ENCODE data around the gene EBF4. TPM values are rescaled to one million over a fixed set of nuclear protein-coding genes. Genes with fewer than 3 reads are reported as not detected.
"Not testable (repeated sequence)": the region's sequence is repeated elsewhere in the genome, so short reads cannot be mapped to it uniquely, and the experiment has no call there.

The EBF4 gene
- total RNA-seq, 4 donors from 2014 or later, result 0.36 to 1.5 (median 1.1) TPM; not detected in 1

- Histone ChIP-seq H3K36me3 (no peaks in the 10 kb centered on the region), H3K4me3 (no peak overlapping the region), H3K27ac (no peak overlapping the region), H3K9me3 (no peaks in the 10 kb centered on the region), H3K4me1 (no peaks in the 10 kb centered on the region), H3K27me3 (peaks cover 7 to 13% (median 11%) of the 10 kb centered on the region in 3 donors)
- ATAC-seq (no peak), DNase-seq (no peak)
- intact Hi-C loops (cut with DNase I; ENCODE audit: low total_unique reads), result no loop called here
- in situ Hi-C loops (cut with MboI; ENCODE audit: low sequenced_read_pairs in 4 of 4), result no loop called here
- TF ChIP-seq CTCF (IDR thresholded peaks at IDR 0.05 in 4 of 5, conservative IDR thresholded peaks at IDR 0.05 in 1 of 5), result no peak
- no peak for TF ChIP-seq POLR2A (IDR thresholded peaks at IDR 0.05)
Measured at GRCh38 chr20:2767768-2768631, 75.4 kb downstream of the EBF4 start.

- intact Hi-C loops (cut with DNase I; ENCODE audit: low total_unique reads) (no loop called here), in situ Hi-C loops (cut with MboI; ENCODE audit: low sequenced_read_pairs in 4 of 4) (no loop called here)
- TF ChIP-seq POLR2A (IDR thresholded peaks at IDR 0.05) (no peak), CTCF (IDR thresholded peaks at IDR 0.05 in 4 of 5, conservative IDR thresholded peaks at IDR 0.05 in 1 of 5) (no peak)
- no peak for DNase-seq
- H3K4me3 ChIP-seq, result no peak overlapping the region
- H3K4me1 ChIP-seq, result no peaks in the 10 kb centered on the region
- no peak for ATAC-seq
- no peaks in the 10 kb centered on the region for H3K9me3 ChIP-seq
- no peaks in the 10 kb centered on the region for H3K36me3 ChIP-seq
- H3K27me3 ChIP-seq, result peaks cover under 1 to 11% (median 11%) of the 10 kb centered on the region in 3 donors
- H3K27ac ChIP-seq, result no peak overlapping the region
Measured at GRCh38 chr20:2768632-2769015, 76.0 kb downstream of the EBF4 start.

- intact Hi-C loops (cut with DNase I; ENCODE audit: low total_unique reads), result loop anchor here (2.0 kb wide), 1 partner anchor 59 kb away; no protein-coding TSS in a partner anchor
- in situ Hi-C loops (cut with MboI; ENCODE audit: low sequenced_read_pairs in 4 of 4); H3K36me3 ChIP-seq; H3K9me3 ChIP-seq; H3K4me3 ChIP-seq; ATAC-seq; DNase-seq; H3K27ac ChIP-seq; H3K4me1 ChIP-seq: not testable (repeated sequence)
- H3K27me3 ChIP-seq, result peaks cover 0 to 11% (median 11%) of the 10 kb centered on the region in 3 donors
Measured at GRCh38 chr20:2770091-2770490, 77.5 kb downstream of the EBF4 start.

- peaks cover 0 to 10% (median 8%) of the 10 kb centered on the region in 3 donors for H3K27me3 ChIP-seq
- in situ Hi-C loops (cut with MboI; ENCODE audit: low sequenced_read_pairs in 4 of 4) (no loop called here), intact Hi-C loops (cut with DNase I; ENCODE audit: low total_unique reads) (loop anchor here (2.0 kb wide), 1 partner anchor 61 kb away; no protein-coding TSS in a partner anchor)
- no peaks in the 10 kb centered on the region for H3K36me3 ChIP-seq
- no peaks in the 10 kb centered on the region for H3K9me3 ChIP-seq
- H3K4me1 ChIP-seq, result no peaks in the 10 kb centered on the region
- ATAC-seq, result no peak
- H3K4me3 ChIP-seq, result no peak overlapping the region
- no peak for TF ChIP-seq POLR2A (IDR thresholded peaks at IDR 0.05)
- TF ChIP-seq CTCF (IDR thresholded peaks at IDR 0.05 in 4 of 5, conservative IDR thresholded peaks at IDR 0.05 in 1 of 5), result no peak
- no peak for DNase-seq
- H3K27ac ChIP-seq, result no peak overlapping the region
Measured at GRCh38 chr20:2771631-2772080, 79.1 kb downstream of the EBF4 start.

- intact Hi-C loops (cut with DNase I; ENCODE audit: low total_unique reads), result no loop called here
- Histone ChIP-seq H3K4me1 (no peaks in the 10 kb centered on the region), H3K4me3 (no peak overlapping the region), H3K9me3 (no peaks in the 10 kb centered on the region), H3K36me3 (no peaks in the 10 kb centered on the region), H3K27me3 (peaks cover 0 to 13% (median 0%) of the 10 kb centered on the region in 3 donors), H3K27ac (no peak overlapping the region)
- TF ChIP-seq POLR2A (IDR thresholded peaks at IDR 0.05) (no peak), CTCF (IDR thresholded peaks at IDR 0.05 in 4 of 5, conservative IDR thresholded peaks at IDR 0.05 in 1 of 5) (no peak)
- DNase-seq (no peak), ATAC-seq (no peak)
- in situ Hi-C loops (cut with MboI; ENCODE audit: low sequenced_read_pairs in 4 of 4), result no loop called here
Measured at GRCh38 chr20:2773812-2774211, 81.2 kb downstream of the EBF4 start.
